Measurements from ENCODE around the gene ACBD6.
"Not testable (repeated sequence)": the region's sequence is repeated elsewhere in the genome, so short reads cannot be mapped to it uniquely, and the experiment has no call there.

The ACBD6 gene

DNA sequence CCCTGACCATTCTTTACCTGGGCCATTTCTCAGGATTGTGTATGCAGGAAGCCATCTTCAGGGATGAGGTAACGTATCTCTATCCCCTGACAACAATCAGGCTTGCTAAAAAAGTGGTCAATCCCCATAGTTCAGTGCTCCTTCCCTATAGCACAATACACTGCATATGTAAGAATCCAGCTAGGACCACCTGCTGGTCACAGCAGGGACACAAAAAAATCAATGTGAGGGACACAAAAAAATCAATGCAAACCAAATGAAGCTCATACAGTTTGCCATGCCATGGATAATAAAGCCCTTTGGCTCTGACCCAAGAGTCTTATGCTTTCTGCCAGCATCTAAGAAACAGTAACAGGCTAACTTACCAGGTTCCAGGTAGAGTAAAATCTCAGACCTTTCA lies 16.3 kb downstream of the ACBD6 start:
- H3K27me3 Mint-ChIP-seq, result no peaks in the 10 kb centered on the region
- H3K9me3 Mint-ChIP-seq, result no peaks in the 10 kb centered on the region
- DNase-seq, result no peak
- peaks cover 66% of the 10 kb centered on the region for H3K36me3 Mint-ChIP-seq (ENCODE audit: low read depth)
- H3K4me3 Mint-ChIP-seq, result no peak overlapping the region
- peaks cover 21% of the 10 kb centered on the region for H3K4me1 Mint-ChIP-seq (ENCODE audit: low read depth)
- H3K27ac Mint-ChIP-seq, result no peak overlapping the region

DNA sequence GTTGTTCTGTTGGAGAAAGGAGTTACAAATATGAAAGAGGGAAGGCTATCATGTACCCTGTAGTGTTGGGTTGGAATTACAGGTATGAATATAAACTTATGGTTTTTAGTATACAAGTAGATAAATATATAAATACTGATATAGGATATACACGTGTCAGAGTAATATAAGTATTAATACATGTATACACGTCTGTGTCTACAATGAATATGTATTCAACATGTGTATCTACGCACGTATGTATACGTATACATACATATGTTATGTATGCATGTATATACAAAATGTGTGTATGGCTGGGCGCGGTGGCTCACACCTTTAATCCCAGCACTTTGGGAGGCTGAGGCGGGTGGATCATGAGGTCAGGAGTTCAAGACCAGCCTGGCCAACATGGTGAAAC lies 17.9 kb downstream of the ACBD6 start:
- peaks cover 69% of the 10 kb centered on the region for H3K36me3 Mint-ChIP-seq (ENCODE audit: low read depth)
- no peaks in the 10 kb centered on the region for H3K27me3 Mint-ChIP-seq
- DNase-seq, result no peak
- peaks cover 21% of the 10 kb centered on the region for H3K4me1 Mint-ChIP-seq (ENCODE audit: low read depth)
- no peak overlapping the region for H3K4me3 Mint-ChIP-seq
- no peaks in the 10 kb centered on the region for H3K9me3 Mint-ChIP-seq
- H3K27ac Mint-ChIP-seq, result no peak overlapping the region

DNA sequence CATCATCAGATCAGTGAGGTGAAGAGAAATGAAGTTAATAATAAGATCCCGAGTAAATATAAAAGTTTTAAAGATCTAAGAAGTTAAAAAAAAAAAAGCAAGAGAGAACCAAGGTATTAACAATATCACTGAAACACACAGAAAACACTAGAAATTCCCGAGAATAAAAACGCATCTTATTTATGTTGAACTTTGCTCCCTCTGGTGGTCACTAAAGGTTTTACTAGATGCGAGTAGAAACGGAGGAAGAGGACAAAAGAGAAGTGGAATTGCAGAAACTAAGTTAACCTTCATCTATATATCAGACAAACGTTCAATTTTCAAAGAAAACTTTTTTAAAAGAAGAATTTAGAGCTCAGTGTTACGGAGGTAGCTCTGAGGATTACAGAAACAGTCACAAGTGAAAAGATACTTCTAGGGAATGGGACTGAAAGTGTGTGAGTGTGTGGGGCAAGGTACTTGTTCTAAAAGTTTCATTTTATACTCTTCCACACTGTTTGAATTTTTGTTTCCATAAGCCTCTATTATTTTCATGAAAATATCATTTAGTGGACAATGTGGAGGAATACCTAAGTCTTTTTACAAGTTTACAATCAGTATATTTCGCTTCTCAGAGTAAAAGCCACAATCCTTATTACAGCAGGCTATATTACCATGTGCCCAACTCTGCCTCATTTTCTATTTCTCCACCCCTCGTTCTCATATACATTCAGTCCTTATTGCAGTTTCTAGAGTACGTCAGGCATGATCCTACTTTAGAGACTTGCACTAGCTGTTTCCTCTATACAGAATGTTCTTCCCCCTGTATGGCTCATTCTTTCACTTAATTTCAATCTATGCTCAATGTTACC lies 19.7 kb downstream of the ACBD6 start:
- Mint-ChIP-seq H3K36me3 (ENCODE audit: low read depth) (peaks cover 66% of the 10 kb centered on the region), H3K27ac (no peak overlapping the region), H3K27me3 (no peaks in the 10 kb centered on the region), H3K4me1 (ENCODE audit: low read depth) (peaks cover 17% of the 10 kb centered on the region), H3K4me3 (no peak overlapping the region), H3K9me3 (no peaks in the 10 kb centered on the region)
- no peak for DNase-seq

DNA sequence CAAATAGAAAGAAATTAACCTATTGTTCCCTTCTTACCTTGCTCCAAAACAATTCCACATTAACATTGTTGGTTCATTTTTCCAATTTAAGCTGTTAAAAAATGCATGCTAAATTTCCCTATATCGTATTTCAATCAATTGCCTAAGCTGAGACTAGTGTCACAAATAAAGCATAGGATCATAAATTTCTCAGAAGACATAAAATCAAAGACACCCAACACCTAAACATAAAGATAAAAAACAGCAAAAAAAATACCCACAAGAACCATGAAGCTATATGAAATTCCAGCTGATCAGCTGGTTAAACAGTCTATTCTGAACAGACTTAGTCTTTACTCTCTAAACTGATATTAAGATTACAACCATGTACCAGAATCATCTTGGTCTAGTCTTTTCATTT lies 32.3 kb downstream of the ACBD6 start:
- Mint-ChIP-seq H3K4me1 (ENCODE audit: low read depth) (peaks cover 18% of the 10 kb centered on the region), H3K27ac (no peak overlapping the region), H3K27me3 (no peaks in the 10 kb centered on the region), H3K36me3 (ENCODE audit: low read depth) (peaks cover 68% of the 10 kb centered on the region), H3K4me3 (no peak overlapping the region), H3K9me3 (peaks cover 8% of the 10 kb centered on the region)
- DNase-seq, result no peak

DNA sequence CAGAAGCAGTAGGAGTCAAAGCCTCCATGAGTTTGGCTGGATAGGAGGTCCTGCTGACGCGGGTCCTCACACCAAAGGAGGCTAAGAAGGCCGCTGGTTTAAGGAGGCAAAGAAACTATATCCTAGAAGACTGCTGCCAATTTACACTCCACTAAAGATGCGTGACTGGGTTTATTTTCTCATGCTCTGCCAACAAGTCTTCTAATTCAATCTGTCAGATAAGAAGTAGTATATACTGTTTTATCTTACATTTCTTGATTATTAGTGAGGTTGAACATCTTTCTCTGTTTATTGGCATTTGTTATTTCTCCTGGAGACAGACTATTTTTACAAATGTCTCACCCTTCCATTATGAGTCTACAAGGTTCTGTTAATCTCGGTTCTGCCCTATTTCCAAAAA lies 34.1 kb downstream of the ACBD6 start:
- Mint-ChIP-seq H3K4me3 (no peak overlapping the region), H3K27me3 (no peaks in the 10 kb centered on the region), H3K27ac (no peak overlapping the region), H3K4me1 (ENCODE audit: low read depth) (peaks cover 19% of the 10 kb centered on the region), H3K36me3 (ENCODE audit: low read depth) (peaks cover 75% of the 10 kb centered on the region), H3K9me3 (peaks cover 22% of the 10 kb centered on the region)
- no peak for DNase-seq

DNA sequence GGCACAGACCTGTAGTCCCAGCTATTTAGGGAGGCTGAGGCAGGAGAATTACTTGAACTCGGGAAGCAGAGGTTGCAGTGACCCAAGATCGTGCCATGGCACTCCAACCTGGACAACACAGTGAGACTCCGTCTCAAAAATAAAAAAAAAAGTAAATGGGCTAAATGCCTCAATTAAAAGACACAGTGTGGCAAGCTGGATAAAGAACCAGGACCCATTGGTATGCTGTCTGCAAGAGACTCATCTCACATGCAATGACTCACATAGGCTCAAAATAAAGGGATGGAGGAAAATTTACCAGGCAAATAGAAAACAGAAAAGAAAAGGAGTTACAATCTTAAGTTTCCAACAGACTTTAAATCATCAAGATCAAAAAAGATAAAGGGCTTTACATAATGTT lies 40.3 kb downstream of the ACBD6 start:
- Mint-ChIP-seq H3K27me3 (no peaks in the 10 kb centered on the region), H3K4me1 (ENCODE audit: low read depth) (peaks cover 23% of the 10 kb centered on the region), H3K27ac (no peak overlapping the region), H3K4me3 (no peak overlapping the region), H3K36me3 (ENCODE audit: low read depth) (peaks cover 77% of the 10 kb centered on the region), H3K9me3 (peaks cover 34% of the 10 kb centered on the region)
- DNase-seq, result no peak

DNA sequence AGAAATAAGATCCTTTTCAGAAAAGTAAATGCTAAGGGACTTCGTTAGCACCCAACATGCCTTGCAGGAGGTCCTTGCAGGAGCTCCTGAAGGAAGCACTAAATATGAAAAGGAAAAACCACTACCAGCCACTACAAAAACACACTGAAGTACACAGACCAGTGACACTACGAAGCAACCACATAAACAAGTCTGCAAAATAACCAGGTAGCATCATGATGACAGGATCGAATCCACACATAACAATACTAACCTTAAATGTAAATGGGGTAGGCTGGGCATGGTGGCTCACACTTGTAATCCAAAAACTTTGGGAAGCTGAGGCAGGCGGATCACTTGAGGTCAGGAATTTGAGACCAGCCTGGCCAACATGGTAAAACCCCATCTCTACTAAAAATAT lies 40.7 kb downstream of the ACBD6 start:
- H3K4me1 Mint-ChIP-seq (ENCODE audit: low read depth), result peaks cover 23% of the 10 kb centered on the region
- not testable (repeated sequence) for H3K27ac Mint-ChIP-seq, H3K4me3 Mint-ChIP-seq, DNase-seq, H3K27me3 Mint-ChIP-seq
- peaks cover 34% of the 10 kb centered on the region for H3K9me3 Mint-ChIP-seq
- H3K36me3 Mint-ChIP-seq (ENCODE audit: low read depth), result peaks cover 79% of the 10 kb centered on the region

DNA sequence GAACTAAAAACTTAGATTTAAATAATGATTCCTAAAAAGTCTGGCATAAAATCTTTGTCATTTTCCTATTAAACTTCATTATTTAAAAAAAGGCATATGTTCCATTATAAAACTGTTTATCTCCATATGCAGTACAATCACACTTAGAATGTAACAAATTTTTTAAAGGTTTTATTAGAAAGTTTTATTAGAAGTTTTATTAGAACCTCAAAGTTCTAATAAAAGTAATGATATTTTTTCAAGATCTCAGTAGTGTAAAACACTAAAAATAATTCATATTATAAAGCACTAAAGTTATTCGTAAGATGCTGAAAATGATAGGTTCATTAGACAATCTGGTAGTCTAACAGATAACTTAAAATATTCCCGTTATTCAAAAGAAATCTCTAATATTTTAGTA lies 43.6 kb downstream of the ACBD6 start:
- Mint-ChIP-seq H3K4me3 (no peak overlapping the region), H3K9me3 (peaks cover 27% of the 10 kb centered on the region), H3K27ac (no peak overlapping the region), H3K27me3 (no peaks in the 10 kb centered on the region), H3K36me3 (ENCODE audit: low read depth) (peaks cover 84% of the 10 kb centered on the region), H3K4me1 (ENCODE audit: low read depth) (peaks cover 21% of the 10 kb centered on the region)
- no peak for DNase-seq

DNA sequence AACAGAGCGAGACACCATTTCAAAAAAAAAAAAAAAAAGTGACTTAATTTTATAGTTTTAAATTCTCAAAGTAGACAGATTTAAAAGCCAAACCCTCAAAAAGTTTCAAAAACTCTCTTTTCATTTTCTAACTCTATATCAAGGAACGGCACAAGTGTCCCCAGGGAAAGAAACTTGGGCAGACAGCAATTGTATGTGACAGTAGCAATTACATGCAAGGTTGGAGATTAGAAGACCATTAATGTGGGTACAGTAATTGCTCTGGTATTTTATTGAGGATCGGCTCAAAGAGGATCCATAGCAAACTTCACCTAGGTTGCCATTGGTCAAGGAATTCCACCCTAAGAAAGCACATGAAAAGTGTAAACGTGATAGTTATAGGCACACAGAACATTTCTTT lies 46.2 kb downstream of the ACBD6 start:
- no peak overlapping the region for H3K4me3 Mint-ChIP-seq
- peaks cover 14% of the 10 kb centered on the region for H3K4me1 Mint-ChIP-seq (ENCODE audit: low read depth)
- no peak for DNase-seq
- peaks cover 82% of the 10 kb centered on the region for H3K36me3 Mint-ChIP-seq (ENCODE audit: low read depth)
- no peaks in the 10 kb centered on the region for H3K27me3 Mint-ChIP-seq
- H3K9me3 Mint-ChIP-seq, result peaks cover 17% of the 10 kb centered on the region
- no peak overlapping the region for H3K27ac Mint-ChIP-seq

DNA sequence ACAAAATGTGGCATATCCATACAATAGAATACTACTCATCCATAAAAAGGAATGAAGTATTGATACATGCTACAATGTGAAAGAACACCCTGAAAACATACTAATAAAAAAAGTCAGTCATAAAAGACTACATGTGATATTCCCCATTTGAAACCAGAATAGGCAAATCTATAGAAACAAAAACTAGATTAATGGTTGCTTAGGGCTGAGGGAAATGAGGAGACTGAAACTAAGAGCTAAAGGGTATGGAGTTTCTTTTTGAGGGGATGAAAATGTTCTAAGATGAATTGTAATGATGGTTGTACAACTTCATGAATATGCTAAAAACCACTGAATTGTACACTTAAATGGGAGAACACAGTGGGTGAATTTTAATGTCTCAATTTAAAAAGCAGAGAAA lies 50.9 kb downstream of the ACBD6 start:
- Mint-ChIP-seq H3K27me3 (no peaks in the 10 kb centered on the region), H3K27ac (no peak overlapping the region), H3K4me1 (ENCODE audit: low read depth) (peaks cover 15% of the 10 kb centered on the region), H3K4me3 (no peak overlapping the region), H3K36me3 (ENCODE audit: low read depth) (peaks cover 62% of the 10 kb centered on the region), H3K9me3 (peaks cover 19% of the 10 kb centered on the region)
- no peak for DNase-seq

DNA sequence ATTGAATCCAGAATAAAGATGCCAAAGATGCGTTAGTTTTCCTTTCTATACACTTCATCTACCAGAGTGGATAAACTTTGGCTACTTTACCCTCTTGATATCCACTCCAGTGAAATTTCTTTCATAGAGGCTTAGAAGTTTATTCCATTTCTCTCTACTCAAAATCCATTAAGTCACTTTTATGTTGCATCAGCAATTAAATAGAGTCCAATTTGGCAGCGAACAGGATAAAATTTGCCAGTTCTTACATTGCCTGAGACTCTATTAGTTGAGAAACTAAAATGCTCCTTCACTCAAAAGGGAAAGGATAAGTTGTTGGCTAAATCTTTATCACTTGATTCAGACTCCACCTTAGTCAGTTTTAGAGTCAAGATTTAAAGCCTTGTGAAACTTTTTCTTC lies 57.9 kb downstream of the ACBD6 start:
- H3K4me3 Mint-ChIP-seq, result no peak overlapping the region
- peaks cover 39% of the 10 kb centered on the region for H3K36me3 Mint-ChIP-seq (ENCODE audit: low read depth)
- no peaks in the 10 kb centered on the region for H3K27me3 Mint-ChIP-seq
- peaks cover 11% of the 10 kb centered on the region for H3K9me3 Mint-ChIP-seq
- H3K4me1 Mint-ChIP-seq (ENCODE audit: low read depth), result peaks cover 1% of the 10 kb centered on the region
- DNase-seq, result no peak
- H3K27ac Mint-ChIP-seq, result no peak overlapping the region

DNA sequence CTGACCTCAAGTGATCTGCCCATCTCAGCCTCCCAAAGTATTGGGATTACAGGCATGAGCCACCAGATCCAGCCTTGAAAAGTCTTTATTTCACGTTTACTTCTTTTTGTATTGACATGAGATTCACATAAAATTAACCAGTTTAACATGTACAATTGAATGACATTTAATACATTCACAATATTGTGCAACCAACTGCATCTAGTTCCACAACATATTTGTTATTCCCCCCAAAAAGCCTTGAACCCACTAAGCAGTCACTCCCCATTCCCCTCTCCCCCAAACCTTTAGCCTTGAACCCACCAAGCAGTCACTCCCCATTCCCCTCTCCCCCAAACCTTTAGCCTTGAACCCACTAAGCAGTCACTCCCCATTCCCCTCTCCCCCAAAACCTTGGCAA lies 62.0 kb downstream of the ACBD6 start:
- H3K27ac Mint-ChIP-seq, result no peak overlapping the region
- H3K9me3 Mint-ChIP-seq, result peaks cover 11% of the 10 kb centered on the region
- peaks cover 70% of the 10 kb centered on the region for H3K36me3 Mint-ChIP-seq (ENCODE audit: low read depth)

DNA sequence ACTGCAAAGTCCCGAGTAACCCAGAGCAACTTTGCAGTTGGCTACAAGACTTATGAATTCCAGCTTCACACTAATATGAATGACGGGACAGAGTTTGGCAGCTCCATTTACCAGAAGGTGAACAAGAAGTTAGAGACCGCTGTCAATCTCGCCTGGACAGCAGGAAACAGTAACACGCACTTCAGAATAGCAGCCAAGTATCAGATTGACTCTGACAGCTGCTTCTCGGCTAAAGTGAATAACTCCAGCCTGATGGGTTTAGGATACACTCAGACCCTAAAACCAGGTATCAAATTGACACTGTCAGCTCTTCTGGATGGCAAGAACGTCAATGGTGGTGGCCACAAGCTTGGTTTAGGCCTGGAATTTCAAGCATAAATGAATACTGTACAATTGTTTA lies 66.8 kb downstream of the ACBD6 start:
- DNase-seq, result no peak
- no peaks in the 10 kb centered on the region for H3K27me3 Mint-ChIP-seq
- H3K36me3 Mint-ChIP-seq (ENCODE audit: low read depth), result peaks cover 73% of the 10 kb centered on the region
- H3K9me3 Mint-ChIP-seq, result peaks cover 6% of the 10 kb centered on the region
- peaks cover 17% of the 10 kb centered on the region for H3K4me1 Mint-ChIP-seq (ENCODE audit: low read depth)
- no peak overlapping the region for H3K4me3 Mint-ChIP-seq
- no peak overlapping the region for H3K27ac Mint-ChIP-seq

More for the DNA sequence above, 62.0 kb downstream of the ACBD6 start:
- Mint-ChIP-seq H3K4me1 (ENCODE audit: low read depth) (peaks cover 2% of the 10 kb centered on the region), H3K4me3 (no peak overlapping the region), H3K27me3 (no peaks in the 10 kb centered on the region)
- DNase-seq, result no peak

DNA sequence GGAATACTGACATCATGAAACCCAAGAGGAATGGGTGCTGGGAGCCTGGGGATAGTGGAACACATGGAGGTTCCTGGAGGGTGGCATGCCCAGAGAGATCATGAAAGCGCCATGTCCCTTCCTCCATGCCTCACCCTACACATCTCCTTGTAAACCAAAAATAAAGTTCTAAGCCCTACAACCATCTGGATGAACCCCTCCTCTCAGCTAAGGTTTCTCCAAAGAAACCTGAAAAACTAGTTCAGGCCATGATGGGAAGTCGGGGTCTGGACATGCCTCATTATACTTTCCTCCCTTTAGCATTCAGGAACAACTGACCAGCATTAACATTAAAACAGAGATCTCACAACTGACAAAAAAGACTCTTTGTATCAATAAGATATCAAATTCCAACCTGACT lies 68.5 kb downstream of the ACBD6 start:
- Mint-ChIP-seq H3K36me3 (ENCODE audit: low read depth) (peaks cover 76% of the 10 kb centered on the region), H3K27ac (no peak overlapping the region), H3K9me3 (peaks cover 4% of the 10 kb centered on the region), H3K27me3 (no peaks in the 10 kb centered on the region), H3K4me3 (no peak overlapping the region), H3K4me1 (ENCODE audit: low read depth) (peaks cover 21% of the 10 kb centered on the region)
- DNase-seq, result no peak

DNA sequence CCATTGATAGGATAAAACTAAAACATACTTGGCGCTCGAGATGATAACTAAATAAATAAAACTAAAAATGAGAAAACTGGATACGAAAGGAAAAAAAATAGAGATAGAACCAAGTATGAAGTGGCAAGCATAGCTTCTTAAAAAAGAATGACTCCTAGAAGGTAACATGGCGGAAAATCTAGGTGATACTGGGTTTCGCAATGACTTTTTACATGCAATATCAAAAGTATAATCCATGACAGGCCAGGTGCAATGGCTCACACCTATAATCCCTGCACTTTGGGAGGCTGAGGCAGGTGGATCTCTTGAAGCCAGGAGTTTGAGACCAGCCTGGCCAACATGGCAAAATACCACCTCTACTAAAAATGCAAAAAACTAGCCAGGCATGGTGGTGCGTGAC lies 70.7 kb downstream of the ACBD6 start:
- Mint-ChIP-seq H3K27ac (no peak overlapping the region), H3K4me1 (ENCODE audit: low read depth) (peaks cover 28% of the 10 kb centered on the region), H3K9me3 (peaks cover 4% of the 10 kb centered on the region), H3K36me3 (ENCODE audit: low read depth) (peaks cover 76% of the 10 kb centered on the region), H3K27me3 (no peaks in the 10 kb centered on the region), H3K4me3 (no peak overlapping the region)
- DNase-seq, result no peak

Measured in activated T-cell treated with anti-CD3 and anti-CD28 coated beads, Interleukin-2, amount 50 U/mL, for 24 hours (primary cell).